GM18870 (cell line): ENCODE measurements around the gene RUNX3.
A peak's percentile ranks its signal among the peaks of the same experiment; 100 is the strongest.
"Not testable (repeated sequence)": the region's sequence is repeated elsewhere in the genome, so short reads cannot be mapped to it uniquely, and the experiment has no call there.

Source experiments
- ATAC-seq: cut with Tn5 transposase; IDR thresholded peaks from one replicate; pipeline ENCODE4 v1.9.1; 2021; ENCODE audit warnings: moderate library complexity; ENCODE audit not compliant: unreplicated experiment

RUNX3 gene

DNA sequence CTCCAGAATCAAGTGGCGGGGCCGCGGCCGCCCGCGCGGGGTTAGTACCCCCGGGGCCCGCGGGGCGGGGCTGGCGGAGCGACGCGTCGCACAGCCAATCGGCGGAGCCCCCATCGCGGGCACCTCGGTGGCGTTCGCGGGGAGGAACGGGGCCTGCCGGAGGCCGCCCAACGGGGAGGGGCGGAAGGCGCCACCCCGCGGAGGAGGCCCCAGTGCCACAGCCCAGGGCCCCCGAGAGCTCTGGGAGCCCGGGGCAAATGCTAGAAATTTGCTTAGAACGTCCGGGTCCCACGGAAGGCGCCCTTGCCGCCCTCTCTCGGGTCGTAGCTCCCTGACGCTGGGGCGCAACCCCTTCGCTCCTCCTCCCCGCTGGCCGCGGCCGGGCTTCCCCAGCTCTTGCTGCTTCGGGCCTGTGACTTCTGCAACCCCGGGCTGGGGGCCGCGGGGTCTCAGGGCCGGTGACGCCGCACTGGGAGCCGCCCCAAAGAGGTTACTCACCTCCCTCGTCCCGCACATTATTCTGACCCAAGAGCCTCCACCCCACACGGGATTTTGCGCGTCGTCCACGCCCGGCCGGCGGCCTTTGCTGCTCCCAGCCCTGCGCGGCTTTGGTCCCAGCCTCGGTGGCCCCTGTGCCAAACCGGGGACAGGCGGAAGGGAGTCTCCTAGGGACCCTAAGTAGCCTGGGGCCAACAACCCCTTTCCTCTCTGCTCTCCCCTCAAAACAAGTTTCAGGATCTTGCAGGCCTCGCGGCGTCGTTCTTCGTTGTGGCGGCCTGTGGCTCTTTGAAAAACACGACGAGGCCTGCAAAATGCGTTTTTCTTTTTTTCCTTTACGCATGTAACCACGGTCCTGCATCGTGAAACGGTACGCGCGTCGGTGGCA lies at the start of gene RUNX3:
Gene RUNX3, minus strand, starts transcription at position 17 of the 886 bp plus-strand sequence. CDS start 408 bp downstream, outside the sequence.
- peak; percentile 54 for ATAC-seq

- not testable (repeated sequence) for ATAC-seq
Observed at GRCh38 chr1:24979232-24979631, 49.2 kb upstream of the RUNX3 start.

DNA sequence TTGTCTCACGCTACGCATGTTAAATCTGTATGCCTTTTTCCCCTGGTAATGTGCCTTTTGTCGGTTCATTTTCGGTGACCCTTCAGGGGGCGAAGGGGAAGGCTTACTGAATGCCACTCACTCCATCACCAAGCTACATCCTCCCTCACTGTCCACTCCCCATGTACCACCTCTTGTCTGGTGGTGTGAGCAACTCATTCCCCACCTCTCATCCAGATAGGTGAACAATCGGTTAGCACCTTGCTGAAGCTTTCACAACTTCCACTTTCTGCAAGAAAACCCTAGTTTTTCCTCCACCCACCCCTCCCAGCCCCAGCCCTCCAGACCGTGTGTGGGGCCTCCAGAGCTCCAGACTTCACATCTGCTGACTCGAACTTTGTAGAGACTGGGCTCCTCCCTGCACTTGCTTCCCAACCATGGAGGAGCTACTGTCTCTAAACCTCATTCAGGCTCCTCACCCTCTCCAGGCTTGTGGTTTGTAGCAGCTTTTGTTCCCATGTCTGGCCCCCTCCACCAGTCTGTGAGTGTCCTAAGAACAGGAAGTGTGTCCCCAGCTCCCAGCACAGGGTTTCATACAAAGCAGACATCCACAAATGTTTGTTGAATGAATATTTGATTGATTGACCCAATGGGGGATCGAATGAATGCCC lies 48.4 kb upstream of the RUNX3 start:
- no peak for ATAC-seq

DNA sequence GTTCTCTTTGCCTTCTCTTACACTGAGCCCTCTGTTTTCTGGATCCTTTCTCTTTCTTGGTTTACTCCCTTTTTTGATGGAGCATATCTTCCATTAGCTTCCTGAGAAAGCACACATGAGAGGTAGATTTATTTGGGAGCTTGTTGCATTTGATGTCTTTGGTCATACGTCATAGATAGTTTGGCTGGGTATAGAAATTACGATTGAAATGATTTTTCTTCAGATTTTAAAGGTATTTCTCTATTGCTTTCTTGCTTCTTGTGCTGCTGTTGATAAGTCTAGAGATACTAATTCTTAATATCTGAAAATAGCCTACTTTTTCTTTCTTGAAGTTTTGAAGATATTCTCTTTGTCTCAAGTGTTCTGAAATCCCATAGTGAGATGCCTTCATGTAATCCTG lies 45.3 kb upstream of the RUNX3 start:
- ATAC-seq = no peak

GRCh38 chr1:24973315-24973714 lies 43.2 kb upstream of the RUNX3 start:
- no peak for ATAC-seq

DNA sequence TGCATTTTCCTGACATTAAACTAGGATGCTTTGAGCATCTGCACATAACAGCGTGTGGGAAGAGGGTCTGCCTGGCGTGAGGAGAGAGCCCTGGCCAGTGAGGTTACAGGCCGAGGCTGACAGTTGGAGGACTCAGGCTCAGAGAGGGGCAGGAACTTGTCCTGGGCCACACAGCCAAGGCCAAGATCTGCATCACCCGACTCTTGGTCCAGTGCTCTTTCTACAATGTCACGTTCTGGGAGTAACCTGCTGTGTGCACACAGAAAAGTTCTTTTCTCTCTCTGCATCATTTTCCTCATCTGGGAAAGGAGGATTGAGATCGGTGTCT lies 42.8 kb upstream of the RUNX3 start:
- no peak for ATAC-seq

GRCh38 chr1:24972221-24972914 lies 42.3 kb upstream of the RUNX3 start:
- no peak for ATAC-seq

GRCh38 chr1:24970926-24971875 lies 41.1 kb upstream of the RUNX3 start:
- no peak for ATAC-seq

DNA sequence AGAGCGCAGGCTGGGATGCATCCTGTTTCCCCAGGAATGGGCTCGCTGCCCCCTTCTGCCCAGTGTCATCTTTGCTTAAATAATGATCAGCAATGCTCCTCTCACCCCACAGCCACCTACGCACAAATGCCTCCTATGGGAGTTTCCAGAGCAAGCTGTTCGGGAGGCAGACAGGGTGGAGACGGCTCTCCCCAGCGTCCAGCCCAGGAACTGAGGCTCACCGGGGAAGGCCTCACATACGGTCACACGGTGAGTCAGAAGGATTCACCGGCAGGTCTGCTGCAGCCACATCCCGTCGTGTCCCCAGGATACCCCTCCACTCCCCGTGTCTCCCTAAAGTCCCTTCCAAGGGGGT lies 40.3 kb upstream of the RUNX3 start:
- ATAC-seq = no peak

- no peak for ATAC-seq
Observed at GRCh38 chr1:24969596-24970398, 39.7 kb upstream of the RUNX3 start.

DNA sequence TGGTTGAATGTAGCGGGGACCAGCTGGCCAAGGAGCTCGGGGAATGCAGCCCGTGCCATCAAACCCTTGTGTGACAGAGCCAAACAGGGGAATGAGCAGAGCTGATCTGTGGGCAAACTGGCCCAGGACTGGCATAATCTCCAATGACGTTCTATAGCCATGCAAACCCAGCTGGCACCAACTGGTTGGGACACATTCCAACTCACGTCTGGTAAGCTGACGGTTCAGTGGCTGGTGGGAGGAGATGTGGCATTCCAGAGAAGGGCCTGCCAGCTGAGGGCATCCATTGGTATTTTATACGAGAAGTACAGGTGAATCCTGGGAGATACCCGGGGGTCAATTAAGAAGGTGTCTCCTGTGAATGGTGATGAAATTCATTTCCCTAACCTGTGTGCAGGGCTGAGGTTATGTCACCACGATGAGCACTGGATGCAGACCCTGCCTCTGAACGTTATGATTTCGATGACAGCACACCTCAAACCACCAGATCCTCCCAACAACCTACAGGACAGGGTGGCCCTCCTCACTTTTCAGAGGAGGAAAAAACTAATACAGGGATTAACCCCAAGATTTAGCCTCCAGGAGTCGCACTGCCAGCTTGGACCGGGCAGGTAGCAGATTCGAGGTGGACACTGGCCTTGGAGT lies 39.0 kb upstream of the RUNX3 start:
- ATAC-seq = no peak

GRCh38 chr1:24967962-24968361 lies 37.9 kb upstream of the RUNX3 start:
- no peak for ATAC-seq

GRCh38 chr1:24967555-24967954 lies 37.5 kb upstream of the RUNX3 start:
- ATAC-seq = no peak

GRCh38 chr1:24966724-24967346 lies 36.8 kb upstream of the RUNX3 start:
- no peak for ATAC-seq

- ATAC-seq = no peak
Observed at GRCh38 chr1:24966121-24966723, 36.1 kb upstream of the RUNX3 start.

DNA sequence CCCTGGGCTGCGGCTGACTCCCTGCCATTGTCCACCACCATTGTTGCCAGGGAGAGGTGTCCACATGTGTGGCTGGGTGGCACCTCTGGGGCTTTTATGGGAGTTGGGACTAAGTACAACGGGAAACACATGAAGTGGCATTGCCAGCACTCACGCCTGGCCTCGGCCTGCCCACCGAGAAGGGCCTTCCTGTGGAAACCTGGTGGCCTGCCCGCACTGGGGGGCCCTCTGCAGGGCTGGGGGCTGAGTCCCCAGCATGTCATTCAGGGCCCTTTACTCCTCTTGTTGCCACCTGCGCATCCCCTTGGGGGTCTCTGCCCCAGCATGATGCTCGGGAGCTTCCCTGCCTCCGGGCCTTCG lies 35.5 kb upstream of the RUNX3 start:
- no peak for ATAC-seq

DNA sequence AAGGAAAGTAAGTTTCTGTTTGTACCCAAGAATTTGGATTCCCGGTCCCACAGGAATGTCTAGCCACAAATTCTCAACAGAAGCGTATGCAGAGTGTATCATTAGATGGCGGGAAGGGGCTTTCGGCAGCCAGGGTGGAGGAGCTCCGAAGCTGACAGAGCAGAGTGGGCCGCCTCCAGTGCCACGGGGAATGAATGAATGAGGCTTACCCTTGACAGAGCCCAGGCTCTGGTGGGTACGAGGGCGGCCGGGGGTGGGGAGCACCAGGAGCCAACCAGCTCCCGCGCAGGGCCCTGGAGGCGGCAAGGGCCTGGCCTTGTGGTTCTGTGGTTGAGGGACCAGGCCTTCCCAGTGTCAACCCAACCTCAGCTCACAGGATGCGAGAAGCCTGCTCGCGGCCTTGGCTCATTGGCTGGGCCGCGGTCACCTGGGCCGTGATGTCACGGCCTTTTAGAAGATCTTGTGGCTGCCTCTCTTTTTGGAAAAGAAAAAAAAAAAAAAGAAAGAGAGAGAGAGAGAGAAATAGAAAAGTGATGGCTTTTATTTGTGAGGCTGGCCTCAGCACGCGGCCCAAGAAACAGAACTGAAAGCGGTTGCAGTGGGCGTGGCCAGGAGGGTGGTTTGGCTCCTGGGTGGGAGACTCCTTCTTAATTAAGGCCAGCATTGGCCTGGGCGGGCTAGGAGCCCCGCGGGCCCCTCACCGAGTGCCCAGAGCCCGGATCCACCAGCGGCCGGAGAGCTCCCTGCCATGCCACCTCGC lies 34.9 kb upstream of the RUNX3 start:
- ATAC-seq = peak; percentile 89
